ENCODE results near the gene NBEAL1. TPM values are rescaled to one million over a fixed set of nuclear protein-coding genes. Genes with fewer than 3 reads are reported as not detected.
"Not testable (repeated sequence)": the region's sequence is repeated elsewhere in the genome, so short reads cannot be mapped to it uniquely, and the experiment has no call there.

NBEAL1 gene
- total RNA-seq, 4 donors from 2014 or later: 20.5 to 24.1 (median 23.1) TPM

GRCh38 chr2:203062126-203062525 is 47.5 kb downstream of the NBEAL1 start:
- intact Hi-C loops (cut with DNase I): no loop called here
- TF ChIP-seq POLR2A (IDR thresholded peaks at IDR 0.05; ENCODE audit: low read depth): no peak
- no peak for TF ChIP-seq POLR2AphosphoS5 (IDR thresholded peaks at IDR 0.05)
- TF ChIP-seq CTCF (IDR thresholded peaks at IDR 0.05): no peak
- no peak for TF ChIP-seq EP300 (IDR thresholded peaks at IDR 0.05)
- 72% methylated on average over 3 of the region's 3 CpGs for WGBS
- no peak overlapping the region for H3K4me3 ChIP-seq
- H3K36me3 ChIP-seq: peaks cover 5 to 79% (median 38%) of the 10 kb centered on the region in 4 donors
- H3K4me1 ChIP-seq: no peaks in the 10 kb centered on the region
- DNase-seq (ENCODE audit: extremely low spot score): no peak
- no peaks in the 10 kb centered on the region for H3K9me3 ChIP-seq
- no peaks in the 10 kb centered on the region for H3K27me3 ChIP-seq
- no peak overlapping the region for H3K27ac ChIP-seq (replicated peaks in 1 of 4)

- intact Hi-C loops (cut with DNase I); H3K9me3 ChIP-seq; DNase-seq (ENCODE audit: extremely low spot score); H3K27me3 ChIP-seq; H3K4me3 ChIP-seq; H3K4me1 ChIP-seq; H3K27ac ChIP-seq (replicated peaks in 1 of 4): not testable (repeated sequence)
- WGBS: 99% methylated on average over 24 of the region's 36 CpGs
- H3K36me3 ChIP-seq: peaks cover 13 to 74% (median 37%) of the 10 kb centered on the region in 4 donors
These were observed 51.9 kb downstream of the NBEAL1 start for GRCh38 chr2:203066519-203067091.

GRCh38 chr2:203070701-203071100 is 56.0 kb downstream of the NBEAL1 start:
- Histone ChIP-seq H3K27ac (replicated peaks in 1 of 4) (no peak overlapping the region), H3K36me3 (peaks cover 7 to 66% (median 33%) of the 10 kb centered on the region in 4 donors), H3K4me1 (peaks cover 0 to 7% (median 0%) of the 10 kb centered on the region in 4 donors), H3K9me3 (no peaks in the 10 kb centered on the region), H3K4me3 (no peak overlapping the region), H3K27me3 (no peaks in the 10 kb centered on the region)
- 58% methylated on average over 2 of the region's 2 CpGs for WGBS
- no peak for DNase-seq (ENCODE audit: extremely low spot score)
- TF ChIP-seq POLR2AphosphoS5 (IDR thresholded peaks at IDR 0.05): no peak
- no peak for TF ChIP-seq POLR2A (IDR thresholded peaks at IDR 0.05; ENCODE audit: low read depth)
- TF ChIP-seq CTCF (IDR thresholded peaks at IDR 0.05): no peak
- TF ChIP-seq EP300 (IDR thresholded peaks at IDR 0.05): no peak
- intact Hi-C loops (cut with DNase I): no loop called here

- no peak overlapping the region for H3K4me3 ChIP-seq
- DNase-seq (ENCODE audit: extremely low spot score): no peak
- intact Hi-C loops (cut with DNase I): no loop called here
- H3K9me3 ChIP-seq: no peaks in the 10 kb centered on the region
- peaks cover 7 to 66% (median 33%) of the 10 kb centered on the region in 4 donors for H3K36me3 ChIP-seq
- peaks cover 0 to 7% (median 0%) of the 10 kb centered on the region in 4 donors for H3K4me1 ChIP-seq
- H3K27ac ChIP-seq (replicated peaks in 1 of 4): no peak overlapping the region
- no peaks in the 10 kb centered on the region for H3K27me3 ChIP-seq
- TF ChIP-seq CTCF (IDR thresholded peaks at IDR 0.05): no peak
- TF ChIP-seq EP300 (IDR thresholded peaks at IDR 0.05): no peak
- TF ChIP-seq POLR2AphosphoS5 (IDR thresholded peaks at IDR 0.05): no peak
- no peak for TF ChIP-seq POLR2A (IDR thresholded peaks at IDR 0.05; ENCODE audit: low read depth)
These were observed 56.5 kb downstream of the NBEAL1 start for GRCh38 chr2:203071148-203071547.

GRCh38 chr2:203072371-203072770 is 57.7 kb downstream of the NBEAL1 start:
- intact Hi-C loops (cut with DNase I): no loop called here
- no peak for DNase-seq (ENCODE audit: extremely low spot score)
- TF ChIP-seq POLR2AphosphoS5 (IDR thresholded peaks at IDR 0.05) (no peak), CTCF (IDR thresholded peaks at IDR 0.05) (no peak), POLR2A (IDR thresholded peaks at IDR 0.05; ENCODE audit: low read depth) (no peak), EP300 (IDR thresholded peaks at IDR 0.05) (no peak)
- H3K9me3 ChIP-seq: no peaks in the 10 kb centered on the region
- H3K27ac ChIP-seq (replicated peaks in 1 of 4): no peak overlapping the region
- H3K4me1 ChIP-seq: peaks cover 0 to 7% (median 0%) of the 10 kb centered on the region in 4 donors
- H3K36me3 ChIP-seq: peaks cover 7 to 58% (median 29%) of the 10 kb centered on the region in 4 donors
- no peaks in the 10 kb centered on the region for H3K27me3 ChIP-seq
- H3K4me3 ChIP-seq: no peak overlapping the region
